GM11168 (cell line): ENCODE measurements around the gene ZNF441.
"Not testable (repeated sequence)": the region's sequence is repeated elsewhere in the genome, so short reads cannot be mapped to it uniquely, and the experiment has no call there.

Source experiments
- in situ Hi-C: fragments of 300-500 bp; cut with MboI; formaldehyde crosslinking; loops from one replicate; pipeline ENCODE4 v1.12.0; 2022; ENCODE audit warnings: low sequenced_read_pairs; ENCODE audit not compliant: unreplicated experiment

Gene ZNF441

GRCh38 chr19:11766597-11767591 lies at the start of gene ZNF441:
TSS of gene ZNF441 (plus strand) at chr19:11767000. CDS start at chr19:11767194, 194 bp downstream.
- in situ Hi-C loops: no loop called here

DNA sequence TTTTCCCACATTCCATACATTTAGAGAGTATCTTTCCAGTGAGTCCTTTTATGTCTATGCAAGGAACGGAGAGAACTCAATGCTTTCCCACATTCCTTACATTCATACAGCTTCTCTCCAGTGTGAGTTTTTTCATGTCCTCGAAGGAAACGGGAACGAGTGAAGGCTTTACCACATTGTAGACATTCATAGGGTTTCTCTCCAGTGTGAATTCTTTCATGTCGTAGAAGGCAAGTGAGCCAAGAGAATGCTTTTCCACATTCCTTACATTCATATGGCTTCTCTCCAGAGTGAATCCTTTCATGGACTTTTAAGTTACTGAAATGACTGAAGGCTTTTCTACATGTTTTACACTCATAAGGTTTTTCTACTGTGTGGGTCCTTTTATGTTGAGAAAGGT lies 45.1 kb upstream of the ZNF441 start:
- in situ Hi-C loops: no loop called here

DNA sequence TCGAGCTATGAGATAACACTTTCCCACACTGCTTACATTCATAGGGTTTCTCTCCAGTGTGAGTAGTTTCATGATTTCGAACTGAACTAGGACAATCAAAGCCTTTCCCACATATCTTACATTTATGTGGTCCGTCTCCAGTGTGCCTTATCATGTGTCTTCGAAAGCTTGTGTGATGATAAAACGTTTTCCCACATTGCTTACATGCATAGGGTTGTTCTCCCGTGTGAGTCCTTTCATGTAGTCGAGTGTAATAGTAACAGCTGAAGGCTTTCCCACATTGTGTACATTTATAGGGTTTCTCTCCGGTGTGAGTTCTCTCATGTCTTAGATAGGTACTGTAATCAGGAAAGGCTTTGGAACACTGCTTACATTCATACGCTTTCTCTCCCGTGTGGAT lies 44.4 kb upstream of the ZNF441 start:
- in situ Hi-C loops: no loop called here

GRCh38 chr19:11729586-11729985 lies 37.2 kb upstream of the ZNF441 start:
- in situ Hi-C loops: no loop called here

DNA sequence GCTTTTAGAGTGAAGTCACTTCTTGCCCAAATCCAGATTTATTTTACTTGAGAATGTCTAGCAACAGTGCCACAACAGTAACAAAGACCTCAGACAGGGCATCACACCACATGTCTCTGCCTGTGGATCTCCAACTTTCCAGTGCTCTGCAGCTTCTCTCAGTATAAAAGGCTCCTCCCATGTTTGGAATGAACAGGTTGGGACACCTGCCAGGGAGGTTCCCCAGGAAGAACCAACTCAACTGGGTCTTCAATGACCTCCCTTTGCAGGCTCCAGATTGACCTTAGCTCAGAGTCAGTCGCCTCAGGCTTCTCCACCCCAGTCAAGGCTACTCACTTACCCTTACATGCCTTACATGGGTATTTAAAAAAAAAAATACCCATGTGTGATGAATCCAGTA lies 31.4 kb upstream of the ZNF441 start:
- in situ Hi-C loops: no loop called here

DNA sequence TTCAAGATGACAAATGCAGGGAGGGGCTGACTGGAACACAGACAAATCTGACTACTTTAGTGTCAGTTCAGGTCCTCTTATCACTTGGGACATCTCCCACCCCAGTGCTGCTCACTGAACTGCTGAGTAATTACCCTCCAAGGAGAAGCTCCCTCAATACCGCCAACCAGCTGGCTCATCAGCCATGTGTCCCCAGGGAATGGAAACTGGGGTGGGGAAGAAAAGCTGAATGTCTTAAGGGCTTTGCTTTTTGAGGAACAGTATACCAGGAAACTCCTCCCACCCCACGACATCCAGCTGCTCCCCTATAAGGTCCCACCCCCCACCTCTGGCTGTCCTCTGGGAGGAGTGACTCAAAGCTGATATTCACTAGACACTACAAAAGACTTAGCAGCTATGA lies 30.1 kb upstream of the ZNF441 start:
- in situ Hi-C loops: no loop called here

DNA sequence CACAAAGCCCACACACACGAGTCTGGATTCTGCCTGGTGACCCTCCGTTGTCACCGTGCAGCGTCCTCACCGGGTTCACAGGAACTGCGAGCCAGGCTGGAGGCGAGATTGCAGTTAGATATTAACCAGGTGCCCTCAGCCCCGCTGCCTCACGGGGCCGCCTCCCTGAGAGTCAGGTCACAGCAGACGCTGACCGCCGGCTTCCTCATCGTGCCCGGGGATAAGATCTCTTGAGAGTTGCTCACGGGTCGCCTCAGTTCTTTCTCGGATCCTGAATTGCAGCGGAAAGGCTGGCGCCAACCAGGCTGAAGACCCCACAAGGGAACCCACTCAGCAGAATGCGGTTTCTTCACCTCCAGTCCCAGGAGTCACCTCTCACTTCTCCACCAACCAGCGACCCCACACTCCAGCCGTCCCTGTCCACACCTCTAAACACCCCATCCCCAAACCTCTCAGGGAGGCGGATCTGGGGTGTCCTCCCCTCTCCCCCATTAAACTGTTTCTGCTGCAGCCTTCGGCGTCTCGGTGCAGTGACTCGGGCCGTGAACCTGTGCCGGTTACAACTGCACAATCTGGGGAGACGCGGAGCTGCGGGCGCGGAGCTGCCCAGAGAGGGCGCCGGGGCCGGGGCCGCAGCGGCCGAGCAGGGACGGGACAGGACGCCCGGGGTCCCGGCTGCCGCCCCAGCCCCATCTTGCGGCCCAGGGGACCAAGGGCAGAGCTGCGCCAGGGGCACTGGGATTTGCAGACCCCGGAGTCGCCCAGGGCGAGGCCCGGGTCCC lies 28.6 kb upstream of the ZNF441 start:
- in situ Hi-C loops: no loop called here

DNA sequence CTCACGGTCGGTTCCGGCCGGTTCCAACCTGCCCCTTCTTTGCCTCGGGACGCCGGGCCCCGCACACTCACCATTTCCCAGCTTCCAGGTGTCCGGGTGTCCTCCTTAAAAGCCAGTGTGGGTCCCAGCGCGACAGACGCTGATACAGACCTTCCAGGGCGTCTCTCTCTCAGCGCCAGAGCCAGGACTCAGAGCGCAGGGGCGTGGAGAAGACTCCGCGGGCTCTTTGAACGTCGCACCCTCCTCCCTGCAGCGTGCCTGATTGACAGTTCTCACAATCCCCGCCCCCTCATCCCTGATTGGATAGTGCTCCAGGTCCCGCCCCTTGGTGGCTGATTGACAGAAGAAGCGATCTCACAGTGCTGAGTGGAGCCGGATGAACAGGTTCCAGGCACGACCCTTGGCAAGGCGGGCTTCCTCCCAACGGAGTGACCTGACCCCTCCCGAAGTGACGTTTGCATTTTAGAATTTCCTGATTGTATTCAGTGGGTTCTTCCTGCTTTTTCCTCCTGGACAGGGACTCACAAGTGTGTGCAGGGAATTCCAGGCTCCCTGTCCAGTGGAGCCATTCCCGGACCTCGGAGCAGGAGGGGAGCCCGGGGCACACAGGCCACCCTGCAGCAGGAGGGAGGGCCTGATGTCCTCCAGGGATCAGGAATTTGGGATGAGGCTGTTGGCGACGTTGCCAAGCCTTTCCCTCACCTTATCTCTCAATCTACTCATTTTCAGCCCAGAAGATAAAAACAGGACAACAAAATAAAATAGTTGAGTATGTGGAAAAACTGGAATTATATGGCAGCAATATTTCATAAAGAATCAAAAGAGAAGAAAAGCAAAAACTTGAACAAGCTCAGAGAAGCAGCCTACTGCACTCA lies 27.8 kb upstream of the ZNF441 start, which contains the start of gene ZNF823:
Gene ZNF823 (minus strand): TSS at position 201 of the 875 bp plus-strand sequence. CDS start 127 bp downstream, at position 74.
- in situ Hi-C loops: no loop called here

GRCh38 chr19:11745869-11746268 lies 20.9 kb upstream of the ZNF441 start:
- in situ Hi-C loops: no loop called here

GRCh38 chr19:11747277-11747676 lies 19.5 kb upstream of the ZNF441 start:
- in situ Hi-C loops: no loop called here

DNA sequence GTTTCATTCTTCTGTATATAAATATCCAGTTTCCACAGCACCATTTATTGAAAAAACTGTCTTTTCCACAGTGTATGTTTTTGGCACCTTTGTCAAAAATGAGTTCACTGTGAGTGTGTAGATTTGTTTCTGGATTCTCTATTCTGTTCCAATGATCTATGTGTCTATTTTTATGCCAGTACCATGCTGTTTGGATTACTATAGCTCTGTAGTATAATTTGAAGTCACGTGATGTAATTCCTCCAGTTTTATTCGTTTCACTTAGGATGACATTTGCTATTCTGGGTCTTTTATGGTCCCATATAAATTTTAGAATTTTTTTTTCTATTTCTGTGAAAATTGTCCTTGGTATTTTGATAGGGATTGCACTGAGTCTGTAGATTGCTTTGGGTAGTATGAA lies 17.0 kb upstream of the ZNF441 start:
- in situ Hi-C loops: no loop called here

DNA sequence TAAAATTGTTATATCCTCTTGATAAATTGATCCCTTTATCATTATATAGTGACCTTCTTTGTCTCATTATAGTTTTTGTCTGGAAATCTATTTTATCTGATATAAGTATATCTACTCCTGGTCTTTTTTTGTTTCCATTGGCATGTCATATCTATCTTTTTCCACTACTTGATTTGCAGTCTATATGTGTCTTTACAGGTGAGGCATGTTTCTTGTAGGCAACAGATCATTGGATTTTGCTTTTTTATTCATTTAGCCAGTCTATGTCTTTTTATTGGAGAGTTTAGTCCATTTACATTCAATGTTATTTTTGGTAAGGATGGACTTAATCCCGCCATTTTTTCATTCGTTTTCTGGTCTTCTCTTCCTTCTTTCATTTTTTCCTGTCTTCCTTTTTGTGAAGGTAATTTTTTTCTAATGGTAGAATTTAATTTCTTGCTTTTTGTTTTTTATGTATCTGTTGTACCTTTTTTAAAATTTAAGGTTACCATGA lies 14.5 kb upstream of the ZNF441 start:
- in situ Hi-C loops: no loop called here

DNA sequence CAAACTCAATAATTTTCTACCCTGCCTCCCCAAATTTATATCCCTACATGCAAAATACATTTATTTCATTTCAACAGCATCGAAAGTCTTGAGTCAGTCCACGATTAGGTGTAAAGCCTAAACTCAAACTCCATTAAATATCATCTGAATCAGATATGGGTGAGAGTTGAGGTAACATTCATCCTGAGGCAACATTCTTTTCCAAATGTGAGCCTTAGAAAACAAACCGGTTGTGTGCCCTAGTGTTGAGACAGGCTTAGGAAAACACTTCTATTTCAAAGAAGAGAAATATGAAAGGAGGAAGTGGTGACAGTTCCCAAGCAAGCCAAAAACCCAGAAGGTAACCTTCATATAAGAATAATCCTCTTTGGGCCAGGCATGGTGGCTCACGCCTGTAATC lies 12.1 kb upstream of the ZNF441 start:
- in situ Hi-C loops: no loop called here

DNA sequence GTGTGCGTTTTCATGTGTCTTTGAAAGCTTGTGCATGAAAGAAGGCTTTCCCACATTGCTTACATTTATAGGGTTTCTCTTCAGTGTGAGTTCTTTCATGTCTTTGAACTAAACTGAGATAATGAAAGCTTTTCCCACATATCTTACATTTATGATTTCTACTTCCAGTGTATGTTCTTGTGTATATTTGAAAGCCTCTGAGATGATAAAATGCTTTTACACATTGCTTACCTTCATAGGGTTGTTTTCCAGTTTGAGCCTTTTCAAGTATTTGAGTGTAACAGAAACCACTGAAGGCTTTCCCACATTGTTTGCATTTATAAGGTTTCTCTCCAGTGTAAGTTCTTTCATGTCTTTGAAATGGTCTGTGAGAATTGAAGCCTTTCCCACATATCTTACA lies 9.8 kb upstream of the ZNF441 start:
- in situ Hi-C loops: no loop called here

DNA sequence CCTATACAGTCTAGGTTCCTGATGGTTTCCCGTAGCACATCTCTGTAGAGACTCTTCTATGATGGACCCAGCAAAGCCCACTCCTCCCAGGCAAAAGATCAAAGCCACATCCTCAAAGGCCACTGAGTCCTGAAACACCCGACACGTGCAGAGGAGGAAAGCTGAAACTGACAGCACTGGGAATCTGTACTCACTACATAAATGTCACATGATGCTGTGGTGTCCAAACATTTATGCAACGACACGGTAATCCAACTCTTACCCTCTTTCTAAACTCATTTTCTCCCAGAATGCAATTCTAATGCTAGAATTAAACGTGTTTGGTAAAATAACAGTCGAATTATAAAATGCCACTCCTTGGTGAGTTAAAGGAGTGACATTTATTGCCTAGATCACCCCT lies 7.0 kb upstream of the ZNF441 start:
- in situ Hi-C loops: no loop called here

DNA sequence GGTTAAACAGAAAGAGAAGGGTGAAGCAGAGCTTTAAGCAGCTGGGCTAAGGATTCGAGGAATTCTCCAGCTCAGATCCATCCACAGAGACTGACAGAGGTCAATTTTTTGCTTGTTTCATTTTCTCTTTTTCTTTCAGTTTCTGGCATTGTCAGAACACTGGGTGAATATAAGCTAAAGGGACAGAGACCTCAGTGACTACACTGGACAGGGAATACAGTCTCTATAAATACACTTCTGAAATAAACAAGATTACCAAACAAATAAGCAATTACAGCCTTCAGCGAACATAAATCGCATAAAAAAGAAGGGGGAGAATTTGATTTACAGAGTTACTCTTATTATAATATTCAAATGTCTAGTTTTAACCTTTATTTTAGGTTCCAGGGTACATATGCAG lies 3.7 kb upstream of the ZNF441 start:
- in situ Hi-C loops: no loop called here

DNA sequence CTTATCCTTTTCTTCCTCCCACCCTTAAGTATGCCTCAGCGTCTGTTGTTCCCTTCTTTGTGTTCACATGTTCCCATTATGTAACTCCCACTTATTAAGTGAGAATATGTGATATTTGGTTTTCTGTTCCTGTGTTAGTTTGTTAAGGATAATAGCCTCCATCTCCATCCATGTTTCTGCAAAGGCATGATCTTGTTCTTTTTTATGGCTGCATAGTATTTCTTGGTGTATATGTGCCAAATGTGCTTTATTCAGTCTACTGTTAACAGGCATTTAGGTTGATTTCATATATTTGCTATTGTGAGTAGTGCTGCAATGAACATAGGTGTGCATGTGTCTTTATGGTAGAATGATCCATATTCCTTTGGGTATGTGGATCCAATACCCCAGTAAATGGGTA lies 3.2 kb upstream of the ZNF441 start:
- in situ Hi-C loops: no loop called here

- in situ Hi-C loops: no loop called here
Measured at GRCh38 chr19:11767633-11768133, 883 bp downstream of the ZNF441 start.

DNA sequence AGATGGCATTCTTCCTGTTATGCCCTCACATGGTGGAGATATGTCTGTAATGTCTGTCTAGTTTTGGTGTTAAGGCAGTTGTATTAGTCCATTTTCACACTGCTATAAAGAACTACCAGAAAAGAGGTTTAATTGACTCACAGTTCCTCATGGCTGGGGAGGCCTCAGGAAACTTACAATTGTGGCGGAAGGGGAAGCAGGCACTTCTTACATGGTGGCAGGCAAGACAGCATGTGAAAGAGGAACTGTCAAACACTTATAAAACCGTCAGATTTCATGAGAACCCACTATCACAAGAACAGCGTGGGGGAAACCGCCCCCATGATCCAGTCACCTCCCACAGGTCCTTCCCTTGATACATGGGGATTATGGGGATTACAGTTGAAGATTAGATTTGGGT lies 3.2 kb downstream of the ZNF441 start:
- in situ Hi-C loops: no loop called here

DNA sequence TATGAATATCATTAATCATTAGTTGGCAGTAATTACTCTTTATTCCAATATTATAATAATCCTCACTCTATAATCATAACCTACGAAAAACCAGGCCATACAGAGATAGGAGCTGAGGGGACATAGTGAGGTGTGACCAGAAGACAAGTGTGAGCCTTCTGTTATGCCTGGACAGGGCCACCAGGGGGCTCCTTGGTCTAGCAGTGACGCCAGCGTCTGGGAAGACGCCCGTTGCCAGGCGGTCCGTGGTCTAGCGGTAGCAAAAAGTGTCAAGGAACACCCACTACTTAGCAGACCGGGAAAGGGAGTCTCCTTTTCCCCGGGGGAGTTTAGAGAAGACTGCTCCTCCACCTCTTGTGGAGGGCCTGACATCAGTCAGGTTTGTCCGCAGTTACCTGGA lies 4.7 kb downstream of the ZNF441 start:
- in situ Hi-C loops: not testable (repeated sequence)
